ENCODE data around the gene SLC4A1AP.

DNA sequence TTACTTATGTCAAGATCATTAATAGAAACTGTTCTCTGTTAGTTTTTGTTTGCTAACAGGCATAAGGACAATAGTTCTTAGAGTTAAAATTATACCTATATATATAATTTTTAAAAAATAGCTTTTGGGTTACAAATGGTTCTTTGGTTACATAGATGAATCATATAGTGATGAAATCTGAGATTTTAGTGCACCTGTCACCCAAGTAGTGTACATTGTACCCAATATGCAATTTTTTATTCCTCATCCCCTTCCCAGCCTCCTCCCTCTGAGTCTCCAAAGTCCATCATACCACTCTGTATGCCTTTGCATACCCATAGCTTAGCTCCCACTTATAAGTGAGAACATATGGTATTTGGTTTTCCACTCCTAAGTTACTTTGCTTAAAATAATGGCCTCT is 26.4 kb downstream of the SLC4A1AP start:
- TF ChIP-seq, protein P1, sequence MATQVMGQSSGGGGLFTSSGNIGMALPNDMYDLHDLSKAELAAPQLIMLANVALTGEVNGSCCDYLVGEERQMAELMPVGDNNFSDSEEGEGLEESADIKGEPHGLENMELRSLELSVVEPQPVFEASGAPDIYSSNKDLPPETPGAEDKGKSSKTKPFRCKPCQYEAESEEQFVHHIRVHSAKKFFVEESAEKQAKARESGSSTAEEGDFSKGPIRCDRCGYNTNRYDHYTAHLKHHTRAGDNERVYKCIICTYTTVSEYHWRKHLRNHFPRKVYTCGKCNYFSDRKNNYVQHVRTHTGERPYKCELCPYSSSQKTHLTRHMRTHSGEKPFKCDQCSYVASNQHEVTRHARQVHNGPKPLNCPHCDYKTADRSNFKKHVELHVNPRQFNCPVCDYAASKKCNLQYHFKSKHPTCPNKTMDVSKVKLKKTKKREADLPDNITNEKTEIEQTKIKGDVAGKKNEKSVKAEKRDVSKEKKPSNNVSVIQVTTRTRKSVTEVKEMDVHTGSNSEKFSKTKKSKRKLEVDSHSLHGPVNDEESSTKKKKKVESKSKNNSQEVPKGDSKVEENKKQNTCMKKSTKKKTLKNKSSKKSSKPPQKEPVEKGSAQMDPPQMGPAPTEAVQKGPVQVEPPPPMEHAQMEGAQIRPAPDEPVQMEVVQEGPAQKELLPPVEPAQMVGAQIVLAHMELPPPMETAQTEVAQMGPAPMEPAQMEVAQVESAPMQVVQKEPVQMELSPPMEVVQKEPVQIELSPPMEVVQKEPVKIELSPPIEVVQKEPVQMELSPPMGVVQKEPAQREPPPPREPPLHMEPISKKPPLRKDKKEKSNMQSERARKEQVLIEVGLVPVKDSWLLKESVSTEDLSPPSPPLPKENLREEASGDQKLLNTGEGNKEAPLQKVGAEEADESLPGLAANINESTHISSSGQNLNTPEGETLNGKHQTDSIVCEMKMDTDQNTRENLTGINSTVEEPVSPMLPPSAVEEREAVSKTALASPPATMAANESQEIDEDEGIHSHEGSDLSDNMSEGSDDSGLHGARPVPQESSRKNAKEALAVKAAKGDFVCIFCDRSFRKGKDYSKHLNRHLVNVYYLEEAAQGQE (IDR thresholded peaks at IDR 0.05; ENCODE audit: insufficient read depth in 1 of 2, low read depth in 2 of 2, low read length in 2 of 2) = no peak
- TF ChIP-seq TAF1 (IDR thresholded peaks at IDR 0.05; ENCODE audit: borderline replicate concordance, insufficient read depth, low read length) (no peak), POLR2AphosphoS5 (IDR thresholded peaks at IDR 0.05; ENCODE audit: low read depth, low read length) (no peak), FOXP2 (optimal IDR thresholded peaks at IDR 0.05; ENCODE audit: borderline replicate concordance, extremely low read depth, extremely low read length, insufficient read depth) (no peak)
